ENCODE measurements around the gene BICC1. TPM values are rescaled to one million over a fixed set of nuclear protein-coding genes. Genes with fewer than 3 reads are reported as not detected.

The BICC1 gene
- polyA plus RNA-seq, 1 experiment = 25.6 TPM

GRCh38 chr10:58577437-58577777 is 64.7 kb downstream of the BICC1 start:
- no peak for TF ChIP-seq CTCF (IDR thresholded peaks at IDR 0.05; ENCODE audit: low read depth, low read length)
- no peak overlapping the region for H3K4me3 ChIP-seq (ENCODE audit: low read depth, low read length)
- ChIA-PET CTCF (interaction anchor here (1.0 to 1.6 kb wide), 2 partner anchors 10 to 375 kb away, joined by 3 read pairs; no protein-coding TSS in a partner anchor), POLR2A (interaction anchor here (1.6 kb wide), 1 partner anchor 64 kb away, joined by 8 read pairs; no protein-coding TSS in a partner anchor)
- H3K27me3 ChIP-seq (ENCODE audit: control insufficient read depth, insufficient read depth, low read length) = no peaks in the 10 kb centered on the region
- peak; percentile 55 for DNase-seq (ENCODE audit: low read depth, low spot score)
- no peaks in the 10 kb centered on the region; the same call in 1 of the 2 replicates for H3K9me3 ChIP-seq (ENCODE audit: control insufficient read depth, insufficient read depth, low read length)
- peak overlapping the region; percentile 63 for H3K27ac ChIP-seq (ENCODE audit: low read depth, low read length)

GRCh38 chr10:58578366-58578765 is 65.7 kb downstream of the BICC1 start:
- ChIA-PET POLR2A (no interaction called here), CTCF (interaction anchor here (1.6 kb wide), 1 partner anchor 9 kb away, joined by 3 read pairs; no protein-coding TSS in a partner anchor)
- no peaks in the 10 kb centered on the region; the same call in 1 of the 2 replicates for H3K9me3 ChIP-seq (ENCODE audit: control insufficient read depth, insufficient read depth, low read length)
- H3K4me3 ChIP-seq (ENCODE audit: low read depth, low read length) = no peak overlapping the region
- H3K27ac ChIP-seq (ENCODE audit: low read depth, low read length) = no peak overlapping the region
- TF ChIP-seq CTCF (IDR thresholded peaks at IDR 0.05; ENCODE audit: low read depth, low read length) = no peak
- no peaks in the 10 kb centered on the region for H3K27me3 ChIP-seq (ENCODE audit: control insufficient read depth, insufficient read depth, low read length)
- no peak for DNase-seq (ENCODE audit: low read depth, low spot score)

GRCh38 chr10:58579011-58579655 is 66.5 kb downstream of the BICC1 start:
- ChIA-PET CTCF (interaction anchor here (0.6 to 1.6 kb wide), 2 partner anchors 8 to 235 kb away, joined by 3 read pairs; no protein-coding TSS in a partner anchor), POLR2A (interaction anchor here (0.6 kb wide), 1 partner anchor 62 kb away, joined by 3 read pairs; no protein-coding TSS in a partner anchor)
- Histone ChIP-seq H3K4me3 (ENCODE audit: low read depth, low read length) (no peak overlapping the region), H3K27ac (ENCODE audit: low read depth, low read length) (no peak overlapping the region), H3K9me3 (ENCODE audit: control insufficient read depth, insufficient read depth, low read length) (no peaks in the 10 kb centered on the region; the same call in 1 of the 2 replicates), H3K27me3 (ENCODE audit: control insufficient read depth, insufficient read depth, low read length) (no peaks in the 10 kb centered on the region)
- no peak for TF ChIP-seq CTCF (IDR thresholded peaks at IDR 0.05; ENCODE audit: low read depth, low read length)
- no peak for DNase-seq (ENCODE audit: low read depth, low spot score)

GRCh38 chr10:58582045-58582444 is 69.4 kb downstream of the BICC1 start:
- Histone ChIP-seq H3K4me3 (ENCODE audit: low read depth, low read length) (no peak overlapping the region), H3K27me3 (ENCODE audit: control insufficient read depth, insufficient read depth, low read length) (no peaks in the 10 kb centered on the region), H3K9me3 (ENCODE audit: control insufficient read depth, insufficient read depth, low read length) (no peaks in the 10 kb centered on the region; the same call in 1 of the 2 replicates), H3K27ac (ENCODE audit: low read depth, low read length) (no peak overlapping the region)
- TF ChIP-seq CTCF (IDR thresholded peaks at IDR 0.05; ENCODE audit: low read depth, low read length) = no peak
- DNase-seq (ENCODE audit: low read depth, low spot score) = no peak
- POLR2A ChIA-PET = no interaction called here
- CTCF ChIA-PET = no interaction called here

- POLR2A ChIA-PET = no interaction called here
- CTCF ChIA-PET = no interaction called here
Observed at GRCh38 chr10:58585435-58585834, 72.8 kb downstream of the BICC1 start.

More at GRCh38 chr10:58585435-58585834, 72.8 kb downstream of the BICC1 start:
- H3K27me3 ChIP-seq (ENCODE audit: control insufficient read depth, insufficient read depth, low read length) = no peaks in the 10 kb centered on the region
- no peak for TF ChIP-seq CTCF (IDR thresholded peaks at IDR 0.05; ENCODE audit: low read depth, low read length)
- no peak overlapping the region for H3K4me3 ChIP-seq (ENCODE audit: low read depth, low read length)
- no peaks in the 10 kb centered on the region; the same call in 1 of the 2 replicates for H3K9me3 ChIP-seq (ENCODE audit: control insufficient read depth, insufficient read depth, low read length)
- no peak overlapping the region for H3K27ac ChIP-seq (ENCODE audit: low read depth, low read length)
- no peak for DNase-seq (ENCODE audit: low read depth, low spot score)
